ENCODE measurements around the gene SHROOM4.

Gene SHROOM4

DNA sequence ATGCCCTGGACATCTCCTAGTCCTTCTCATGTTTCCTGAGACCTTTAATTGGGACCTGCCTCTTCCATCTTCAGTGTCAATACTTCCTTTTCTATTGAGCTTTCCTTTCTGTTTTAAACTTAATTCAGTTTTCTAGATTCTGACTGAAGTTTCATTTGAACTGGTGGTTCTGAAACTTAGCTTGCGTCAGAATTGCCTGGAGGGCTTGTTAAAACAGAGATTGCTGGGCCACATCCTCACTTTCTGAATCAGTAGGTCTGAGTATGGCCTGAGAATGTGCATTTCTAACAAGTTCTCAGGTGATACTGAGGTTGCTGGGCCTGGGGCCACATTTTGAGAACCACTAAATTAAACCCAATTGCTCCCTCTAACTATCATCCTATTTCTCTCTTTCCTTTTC, 191.2 kb downstream of the SHROOM4 start:
- no peak for TF ChIP-seq ZFX (IDR thresholded peaks at IDR 0.05)
- TF ChIP-seq, protein P1, sequence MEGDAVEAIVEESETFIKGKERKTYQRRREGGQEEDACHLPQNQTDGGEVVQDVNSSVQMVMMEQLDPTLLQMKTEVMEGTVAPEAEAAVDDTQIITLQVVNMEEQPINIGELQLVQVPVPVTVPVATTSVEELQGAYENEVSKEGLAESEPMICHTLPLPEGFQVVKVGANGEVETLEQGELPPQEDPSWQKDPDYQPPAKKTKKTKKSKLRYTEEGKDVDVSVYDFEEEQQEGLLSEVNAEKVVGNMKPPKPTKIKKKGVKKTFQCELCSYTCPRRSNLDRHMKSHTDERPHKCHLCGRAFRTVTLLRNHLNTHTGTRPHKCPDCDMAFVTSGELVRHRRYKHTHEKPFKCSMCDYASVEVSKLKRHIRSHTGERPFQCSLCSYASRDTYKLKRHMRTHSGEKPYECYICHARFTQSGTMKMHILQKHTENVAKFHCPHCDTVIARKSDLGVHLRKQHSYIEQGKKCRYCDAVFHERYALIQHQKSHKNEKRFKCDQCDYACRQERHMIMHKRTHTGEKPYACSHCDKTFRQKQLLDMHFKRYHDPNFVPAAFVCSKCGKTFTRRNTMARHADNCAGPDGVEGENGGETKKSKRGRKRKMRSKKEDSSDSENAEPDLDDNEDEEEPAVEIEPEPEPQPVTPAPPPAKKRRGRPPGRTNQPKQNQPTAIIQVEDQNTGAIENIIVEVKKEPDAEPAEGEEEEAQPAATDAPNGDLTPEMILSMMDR (conservative IDR thresholded peaks at IDR 0.05), result no peak
- H3K27ac ChIP-seq, result no peak overlapping the region

DNA sequence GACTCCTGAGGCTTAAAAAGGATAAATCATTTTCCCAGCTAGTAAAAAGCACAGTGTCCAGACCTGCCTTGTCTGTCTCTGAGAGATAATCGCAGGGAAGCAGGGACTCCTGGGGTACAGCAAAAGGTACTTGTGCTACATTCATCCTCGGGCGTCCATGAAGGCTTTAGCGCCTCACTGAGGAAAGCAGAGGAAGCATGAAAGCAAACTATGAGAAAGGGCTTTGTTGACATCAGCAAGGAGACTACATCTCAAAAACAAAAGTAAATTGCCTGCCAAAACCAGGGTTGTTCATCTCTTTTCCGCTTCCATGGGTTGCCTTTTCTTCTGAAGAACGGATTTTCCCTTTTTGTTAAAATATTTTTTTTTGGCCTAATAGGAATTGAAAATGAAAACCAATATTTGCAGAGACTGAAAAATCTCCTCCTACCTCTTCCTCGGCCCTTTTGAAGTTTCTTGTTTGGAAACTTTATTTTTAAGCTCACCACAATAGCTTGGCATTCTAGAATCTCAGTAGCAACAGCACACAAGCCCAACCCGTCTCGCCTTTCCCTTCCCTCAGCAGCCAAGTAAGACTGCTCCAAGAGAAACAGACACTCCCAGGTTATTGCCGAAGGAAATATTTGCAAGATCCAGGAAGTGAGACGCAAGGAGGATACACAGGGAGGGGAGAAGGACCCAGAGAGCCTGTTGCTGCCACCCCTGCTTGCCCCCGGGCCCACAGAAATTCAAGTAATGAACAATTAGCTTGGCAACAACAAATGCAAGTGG, 195.0 kb downstream of the SHROOM4 start:
- no peak overlapping the region for H3K27ac ChIP-seq
- no peak for TF ChIP-seq ZFX (IDR thresholded peaks at IDR 0.05)
- TF ChIP-seq, protein P1 (conservative IDR thresholded peaks at IDR 0.05), result no peak

DNA sequence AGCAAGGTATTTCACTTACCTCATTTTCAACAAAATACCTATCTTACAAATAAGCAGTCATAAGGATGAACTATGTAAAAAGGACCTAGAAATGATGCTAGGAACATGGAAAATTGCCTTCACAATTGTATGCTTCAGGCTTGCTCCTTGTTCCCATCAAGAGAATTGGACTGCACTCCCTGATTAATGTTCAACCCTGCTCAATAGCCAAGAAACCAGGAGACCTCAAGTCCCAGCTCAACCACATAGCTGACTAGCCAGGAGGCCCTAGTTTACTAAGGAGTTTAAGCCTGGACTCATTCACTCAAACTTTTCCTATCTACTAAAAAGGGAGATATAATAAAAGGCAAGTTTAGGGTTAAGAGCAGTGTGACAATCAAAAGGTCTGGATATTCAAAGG, 196.8 kb downstream of the SHROOM4 start:
- TF ChIP-seq, protein P1 (conservative IDR thresholded peaks at IDR 0.05), result no peak
- no peak for TF ChIP-seq ZFX (IDR thresholded peaks at IDR 0.05)
- no peak overlapping the region for H3K27ac ChIP-seq

DNA sequence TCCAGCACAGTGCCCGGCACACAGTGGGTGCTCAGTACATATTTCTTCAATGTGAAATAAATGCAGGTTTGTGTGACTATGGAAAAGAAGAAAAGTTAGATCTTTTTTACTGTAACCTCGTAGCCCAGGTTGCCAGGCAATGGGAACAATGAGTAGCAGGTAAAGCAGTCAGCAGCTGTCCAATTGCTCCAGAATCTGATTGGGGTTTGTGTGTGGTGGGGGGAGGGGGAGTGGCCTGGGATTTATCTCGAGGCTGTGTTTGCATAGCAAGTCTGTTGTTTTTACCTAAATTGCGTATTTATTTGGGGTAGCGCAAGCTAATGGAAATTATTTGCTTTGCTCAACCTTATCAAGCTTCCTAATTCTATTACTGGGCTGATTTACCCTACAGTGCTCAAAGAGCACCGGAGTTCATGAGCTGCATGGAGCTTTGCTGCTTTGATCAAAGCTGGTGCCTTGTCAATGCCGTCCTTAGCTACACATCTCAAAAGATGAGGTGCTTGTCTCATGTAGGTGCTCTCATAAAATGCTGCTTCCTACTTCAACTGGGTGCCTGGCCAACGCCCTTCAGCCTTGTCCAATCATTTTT, 198.3 kb downstream of the SHROOM4 start:
- TF ChIP-seq, protein P1 (conservative IDR thresholded peaks at IDR 0.05), result no peak
- no peak for TF ChIP-seq ZFX (IDR thresholded peaks at IDR 0.05)
- no peak overlapping the region for H3K27ac ChIP-seq

DNA sequence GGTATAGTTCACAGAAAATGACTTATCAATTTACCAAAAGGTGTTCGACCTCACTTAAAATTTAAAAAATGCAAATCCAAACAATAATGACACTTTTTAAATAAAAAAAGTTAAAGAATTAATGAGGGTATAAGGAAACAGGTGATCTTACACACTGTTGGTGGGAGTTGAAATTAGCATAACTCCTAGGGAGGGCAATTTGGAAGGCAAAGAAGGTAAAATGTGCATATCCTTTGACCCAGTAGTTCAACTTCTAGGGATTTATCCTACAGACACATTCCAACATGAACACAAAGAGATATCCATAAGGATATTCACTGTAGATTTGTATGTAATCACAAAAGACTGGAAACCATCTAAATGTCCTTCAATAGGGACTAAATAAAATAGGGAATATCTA, 199.5 kb downstream of the SHROOM4 start:
- no peak overlapping the region for H3K27ac ChIP-seq
- TF ChIP-seq, protein P1 (conservative IDR thresholded peaks at IDR 0.05), result no peak
- TF ChIP-seq ZFX (IDR thresholded peaks at IDR 0.05), result no peak

DNA sequence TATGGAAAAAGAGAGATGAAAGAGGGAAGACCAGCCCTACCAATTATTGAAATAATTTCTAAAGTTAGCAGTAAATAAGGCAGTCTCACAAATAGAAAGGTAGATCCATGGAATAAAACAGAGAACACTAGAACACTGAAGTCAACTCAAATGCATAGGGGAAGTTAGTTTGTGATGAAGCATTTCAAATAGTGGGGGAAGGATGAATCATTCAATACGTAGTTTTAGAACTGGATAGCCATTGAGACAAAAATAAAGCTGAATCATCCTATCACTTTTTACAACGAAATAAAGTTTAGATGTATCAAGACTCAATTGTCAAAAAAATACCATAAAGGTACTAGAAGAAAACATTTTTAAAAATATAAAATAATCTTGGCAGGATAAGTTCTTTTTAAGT, 200.1 kb downstream of the SHROOM4 start:
- TF ChIP-seq ZFX (IDR thresholded peaks at IDR 0.05), result no peak
- TF ChIP-seq, protein P1 (conservative IDR thresholded peaks at IDR 0.05), result no peak
- no peak overlapping the region for H3K27ac ChIP-seq

DNA sequence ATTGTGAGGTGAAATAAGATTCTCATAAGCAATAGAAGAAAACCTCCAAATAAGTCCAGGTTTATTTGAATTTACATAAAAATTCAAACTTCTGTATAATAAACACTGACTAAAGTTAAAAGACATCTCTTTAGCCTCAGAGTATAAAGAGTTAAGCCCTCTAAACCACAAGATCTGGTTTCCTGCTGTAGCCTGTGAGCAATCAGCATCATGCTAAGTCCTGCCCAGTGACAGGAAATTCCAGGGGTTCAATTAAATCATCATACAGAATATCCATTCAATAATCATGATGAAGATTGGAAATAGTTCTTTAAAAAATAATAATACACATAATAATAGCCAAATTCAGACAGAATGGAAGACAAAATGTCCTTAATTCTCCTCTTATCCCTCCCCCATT, 204.2 kb downstream of the SHROOM4 start:
- TF ChIP-seq ZFX (IDR thresholded peaks at IDR 0.05), result no peak
- TF ChIP-seq, protein P1 (conservative IDR thresholded peaks at IDR 0.05), result no peak
- no peak overlapping the region for H3K27ac ChIP-seq
